WI38 (cell line): ENCODE measurements around the gene ZNF688.

Experiments used
- H3K4me3 ChIP-seq: 2 replicates; pipeline ENCODE4 v1.5.1; 2011; ENCODE audit warnings: low read depth, mild to moderate bottlenecking, control low read depth, low read length
- TF ChIP-seq, protein P1 (sequence below): IDR thresholded peaks from 2 replicates; pipeline ENCODE4 v1.5.1; 2012; ENCODE audit warnings: low read depth, mild to moderate bottlenecking, control low read depth, low read length

ZNF688 gene

GRCh38 chr16:30561089-30561816 is 10.3 kb downstream of the ZNF688 start:
- H3K4me3 ChIP-seq: no peak overlapping the region
- TF ChIP-seq, protein P1, sequence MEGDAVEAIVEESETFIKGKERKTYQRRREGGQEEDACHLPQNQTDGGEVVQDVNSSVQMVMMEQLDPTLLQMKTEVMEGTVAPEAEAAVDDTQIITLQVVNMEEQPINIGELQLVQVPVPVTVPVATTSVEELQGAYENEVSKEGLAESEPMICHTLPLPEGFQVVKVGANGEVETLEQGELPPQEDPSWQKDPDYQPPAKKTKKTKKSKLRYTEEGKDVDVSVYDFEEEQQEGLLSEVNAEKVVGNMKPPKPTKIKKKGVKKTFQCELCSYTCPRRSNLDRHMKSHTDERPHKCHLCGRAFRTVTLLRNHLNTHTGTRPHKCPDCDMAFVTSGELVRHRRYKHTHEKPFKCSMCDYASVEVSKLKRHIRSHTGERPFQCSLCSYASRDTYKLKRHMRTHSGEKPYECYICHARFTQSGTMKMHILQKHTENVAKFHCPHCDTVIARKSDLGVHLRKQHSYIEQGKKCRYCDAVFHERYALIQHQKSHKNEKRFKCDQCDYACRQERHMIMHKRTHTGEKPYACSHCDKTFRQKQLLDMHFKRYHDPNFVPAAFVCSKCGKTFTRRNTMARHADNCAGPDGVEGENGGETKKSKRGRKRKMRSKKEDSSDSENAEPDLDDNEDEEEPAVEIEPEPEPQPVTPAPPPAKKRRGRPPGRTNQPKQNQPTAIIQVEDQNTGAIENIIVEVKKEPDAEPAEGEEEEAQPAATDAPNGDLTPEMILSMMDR: no peak

- H3K4me3 ChIP-seq: no peak overlapping the region
Measured at GRCh38 chr16:30559690-30560089, 11.8 kb downstream of the ZNF688 start.

DNA sequence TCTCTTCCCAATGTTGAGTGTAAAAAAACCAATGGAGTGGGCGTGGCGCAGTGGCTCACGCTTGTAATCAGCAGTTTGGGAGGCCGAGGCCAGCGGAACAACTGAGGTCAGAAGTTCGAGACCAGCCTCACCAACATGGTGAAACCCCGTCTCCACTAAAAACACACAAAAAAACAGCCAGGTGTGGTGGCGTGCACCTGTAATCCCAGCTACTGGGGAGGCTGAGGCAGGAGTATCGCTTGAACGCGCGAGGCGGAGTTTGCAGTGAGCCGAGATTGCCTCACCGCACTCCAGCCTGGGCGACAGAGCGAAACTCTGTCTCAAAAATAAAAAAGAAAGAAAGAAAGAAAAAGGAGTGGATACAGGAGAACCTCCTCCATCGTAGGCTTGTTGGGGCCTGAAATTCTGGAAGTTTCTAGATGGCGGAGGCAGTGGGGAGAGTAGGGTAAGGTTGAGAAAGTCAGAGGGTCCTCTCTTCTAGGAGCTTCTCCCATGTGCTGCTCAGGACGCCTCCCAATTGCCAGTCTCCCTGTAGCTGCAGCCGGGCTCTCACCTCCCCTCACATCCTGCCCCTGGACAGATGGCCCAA is 12.6 kb downstream of the ZNF688 start:
- TF ChIP-seq, protein P1: no peak

More at GRCh38 chr16:30559690-30560089, 11.8 kb downstream of the ZNF688 start:
- TF ChIP-seq, protein P1: no peak

GRCh38 chr16:30557957-30558788 is 13.3 kb downstream of the ZNF688 start, which contains the start of gene ZNF764:
ZNF764 (minus strand) TSS chr16:30558374; CDS start chr16:30558182, 192 bp downstream.
- TF ChIP-seq, protein P1: no peak
- H3K4me3 ChIP-seq: peak within 1 kb of the TSS; percentile 83

More for the DNA sequence above, 12.6 kb downstream of the ZNF688 start:
- peak overlapping the region; percentile 83 for H3K4me3 ChIP-seq

- TF ChIP-seq, protein P1: no peak
- H3K4me3 ChIP-seq: peak overlapping the region; percentile 83
Measured at GRCh38 chr16:30557707-30557956, 13.9 kb downstream of the ZNF688 start.

- TF ChIP-seq, protein P1: no peak
- no peak overlapping the region for H3K4me3 ChIP-seq
Measured at GRCh38 chr16:30556125-30556473, 15.4 kb downstream of the ZNF688 start.
